Ectodermal cell (in vitro differentiated cells): ENCODE measurements around the gene MAX.

Experiments used
- H3K27ac ChIP-seq: 2 replicates; pipeline ENCODE4 v1.7.0; 2013; ENCODE audit warnings: mild to moderate bottlenecking, low read depth, low read length; ENCODE audit not compliant: insufficient read depth, poor library complexity, severe bottlenecking
- H3K27me3 ChIP-seq: 2 replicates; pipeline ENCODE4 v1.7.0; 2013; ENCODE audit warnings: mild to moderate bottlenecking, low read length; ENCODE audit not compliant: insufficient read depth, control insufficient read depth, poor library complexity, severe bottlenecking
- H3K36me3 ChIP-seq: one replicate; pipeline ENCODE4 v1.7.0; 2013; ENCODE audit warnings: low read length; ENCODE audit not compliant: control insufficient read depth, insufficient read depth
- H3K4me1 ChIP-seq: one replicate; pipeline ENCODE4 v1.7.0; 2013; ENCODE audit warnings: low read length; ENCODE audit not compliant: control insufficient read depth, insufficient read depth
- H3K4me3 ChIP-seq: 2 replicates; pipeline ENCODE4 v1.7.0; 2013; ENCODE audit warnings: low read depth, low read length, control low read depth; ENCODE audit not compliant: insufficient read depth
- H3K9me3 ChIP-seq: 2 replicates; pipeline ENCODE4 v1.7.0; 2013; ENCODE audit warnings: mild to moderate bottlenecking, low read length, moderate library complexity; ENCODE audit not compliant: control insufficient read depth
- WGBS, 2 experiments: methylation state at CpG; one replicate each; pipeline ENCODE4 v1.1.7; 2013; ENCODE audit warnings: missing lambda C conversion rate in 2 of 2; 5-methylcytosine and 5-hydroxymethylcytosine counted together

MAX gene

GRCh38 chr14:65054471-65055085 lies 47.7 kb downstream of the MAX start:
- Histone ChIP-seq H3K4me3 (no peak overlapping the region), H3K27me3 (no peaks in the 10 kb centered on the region), H3K9me3 (no peaks in the 10 kb centered on the region), H3K36me3 (no peaks in the 10 kb centered on the region), H3K27ac (no peak overlapping the region), H3K4me1 (no peaks in the 10 kb centered on the region)
- 92 to 94% methylated on average over 23 of the region's 23 CpGs for WGBS, 2 experiments

DNA sequence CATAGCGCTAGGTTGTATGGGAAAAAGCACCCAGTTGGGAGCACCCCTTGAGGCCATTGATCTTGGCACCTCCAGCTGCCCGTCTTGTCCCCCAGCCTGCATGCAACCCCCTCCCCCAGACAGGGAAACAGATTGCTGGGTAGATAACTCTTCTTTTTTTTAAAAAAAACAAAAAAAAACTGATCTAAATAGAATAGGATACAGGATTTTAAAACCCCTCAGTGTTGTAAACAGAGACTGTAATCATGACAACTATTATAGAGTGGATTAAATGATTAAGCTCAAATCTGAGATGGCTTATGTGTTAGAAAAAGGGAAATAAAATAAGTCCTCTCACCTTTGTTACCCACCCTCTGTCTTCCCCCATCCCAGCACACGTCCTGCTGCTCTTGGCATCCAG lies 48.9 kb downstream of the MAX start:
- Histone ChIP-seq H3K36me3 (no peaks in the 10 kb centered on the region), H3K9me3 (no peaks in the 10 kb centered on the region), H3K4me1 (no peaks in the 10 kb centered on the region), H3K27ac (no peak overlapping the region), H3K4me3 (no peak overlapping the region), H3K27me3 (no peaks in the 10 kb centered on the region)
- 89 to 100% methylated on average over 1 to 3 of the region's 3 CpGs for WGBS, 2 experiments

DNA sequence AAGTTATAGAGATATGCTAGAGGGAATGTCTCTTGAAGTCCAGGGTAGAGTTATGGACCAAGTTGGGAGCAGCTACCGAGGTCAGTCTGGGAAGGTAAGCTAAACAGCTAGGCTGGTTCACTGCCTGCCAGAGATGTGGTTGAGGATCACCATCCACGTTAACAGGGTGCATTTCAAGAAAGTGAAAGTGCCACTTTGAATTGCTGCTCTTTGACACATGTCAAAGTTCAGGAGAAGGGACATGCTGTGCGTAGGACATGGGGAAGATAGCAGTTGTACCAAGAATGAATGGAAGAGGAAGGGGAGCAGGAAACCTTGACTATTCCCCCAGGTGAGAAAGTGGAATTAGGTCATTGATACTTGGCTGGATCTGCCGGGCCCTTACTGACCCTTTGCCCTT lies 49.5 kb downstream of the MAX start:
- WGBS, 2 experiments, result 91 to 95% methylated on average over 4 of the region's 4 CpGs

GRCh38 chr14:65045709-65046108 lies 56.6 kb downstream of the MAX start:
- H3K36me3 ChIP-seq, result peaks cover 11% of the 10 kb centered on the region
- WGBS, 2 experiments, result 93 to 96% methylated on average over 4 of the region's 4 CpGs
- no peaks in the 10 kb centered on the region for H3K9me3 ChIP-seq
- no peaks in the 10 kb centered on the region for H3K27me3 ChIP-seq
- H3K4me1 ChIP-seq, result no peaks in the 10 kb centered on the region
- H3K4me3 ChIP-seq, result no peak overlapping the region
- no peak overlapping the region for H3K27ac ChIP-seq

More for the DNA sequence above, 49.5 kb downstream of the MAX start:
- Histone ChIP-seq H3K4me3 (no peak overlapping the region), H3K27me3 (no peaks in the 10 kb centered on the region), H3K4me1 (no peaks in the 10 kb centered on the region), H3K36me3 (no peaks in the 10 kb centered on the region), H3K9me3 (no peaks in the 10 kb centered on the region), H3K27ac (no peak overlapping the region)

- Histone ChIP-seq H3K36me3 (peaks cover 12% of the 10 kb centered on the region), H3K9me3 (no peaks in the 10 kb centered on the region), H3K4me3 (no peak overlapping the region), H3K27ac (no peak overlapping the region), H3K27me3 (no peaks in the 10 kb centered on the region), H3K4me1 (no peaks in the 10 kb centered on the region)
- 93 to 98% methylated on average over 5 of the region's 5 CpGs for WGBS, 2 experiments
Measured at GRCh38 chr14:65045006-65045405, 57.3 kb downstream of the MAX start.

GRCh38 chr14:65044596-65044959 lies 57.7 kb downstream of the MAX start:
- WGBS, 2 experiments, result 95 to 97% methylated on average over 7 to 9 of the region's 9 CpGs
- Histone ChIP-seq H3K27me3 (no peaks in the 10 kb centered on the region), H3K9me3 (no peaks in the 10 kb centered on the region), H3K27ac (no peak overlapping the region), H3K4me1 (no peaks in the 10 kb centered on the region), H3K4me3 (no peak overlapping the region), H3K36me3 (peaks cover 12% of the 10 kb centered on the region)

DNA sequence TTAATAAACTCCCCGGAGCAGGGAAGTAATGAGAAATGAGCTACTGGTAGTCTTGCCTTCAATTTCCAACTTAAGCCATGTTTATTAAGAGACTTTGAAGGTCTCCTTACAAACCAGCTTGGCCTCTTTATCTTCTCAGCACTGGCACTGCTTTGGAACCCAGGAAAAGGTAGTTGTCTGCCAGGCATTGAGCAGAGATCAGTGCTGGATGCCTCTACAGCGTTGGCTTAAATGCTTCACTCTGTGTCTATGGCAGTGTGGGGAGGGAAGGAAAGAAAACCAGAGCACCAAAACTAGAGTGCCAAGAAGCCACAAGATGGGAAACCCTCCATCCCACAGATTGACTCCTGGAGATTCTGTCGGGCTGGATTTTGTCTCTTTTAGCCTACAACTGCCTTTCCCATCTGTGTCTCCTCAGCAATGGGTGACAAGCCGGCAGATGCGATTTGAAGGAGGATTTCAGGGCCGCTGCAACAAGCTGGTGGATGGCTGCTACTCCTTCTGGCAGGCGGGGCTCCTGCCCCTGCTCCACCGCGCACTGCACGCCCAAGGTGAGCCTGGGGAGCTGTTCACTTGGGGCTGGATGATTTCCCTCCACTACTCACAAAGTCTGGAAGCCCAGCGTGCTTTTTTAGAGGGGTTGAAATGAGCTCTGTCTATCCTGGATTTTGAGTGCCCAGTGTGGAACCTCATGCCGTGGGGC lies 58.3 kb downstream of the MAX start:
- Histone ChIP-seq H3K36me3 (peaks cover 12% of the 10 kb centered on the region), H3K9me3 (no peaks in the 10 kb centered on the region), H3K4me3 (no peak overlapping the region), H3K27me3 (no peaks in the 10 kb centered on the region), H3K27ac (no peak overlapping the region), H3K4me1 (no peaks in the 10 kb centered on the region)
- WGBS, 2 experiments, result 95 to 97% methylated on average over 11 to 12 of the region's 12 CpGs

DNA sequence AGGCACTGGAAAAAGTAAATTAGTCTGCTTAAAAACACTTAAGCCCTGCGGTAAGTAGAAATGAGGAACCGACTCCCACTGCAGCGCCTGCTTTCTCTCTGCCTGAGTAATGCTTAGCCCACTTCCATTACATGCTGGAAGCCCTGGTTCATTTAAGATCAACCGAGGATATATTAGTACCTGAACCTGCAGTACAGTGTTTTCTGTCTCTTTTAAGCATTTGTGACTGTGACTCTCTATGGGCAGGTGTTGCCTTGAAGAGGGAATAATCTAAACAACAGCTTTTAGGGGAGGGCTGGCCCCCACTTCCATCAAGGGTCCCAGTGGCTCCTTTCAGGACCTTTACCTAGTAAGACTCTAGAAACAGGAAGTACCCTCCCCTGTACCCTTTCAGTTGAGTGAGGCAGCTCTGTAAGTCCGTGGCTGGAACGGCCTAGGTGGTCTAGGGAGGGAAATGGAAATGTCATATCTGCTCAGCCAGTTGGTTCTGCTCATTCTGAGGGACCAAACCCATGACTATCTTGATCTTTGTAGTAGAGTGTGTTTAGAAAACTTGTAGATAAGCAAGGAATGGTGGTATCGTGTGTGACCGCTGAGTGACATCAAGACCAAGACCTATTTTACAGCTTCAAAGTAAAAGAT lies 59.5 kb downstream of the MAX start:
- H3K9me3 ChIP-seq, result no peaks in the 10 kb centered on the region
- 81 to 84% methylated on average over 8 of the region's 8 CpGs for WGBS, 2 experiments
- peaks cover 12% of the 10 kb centered on the region for H3K36me3 ChIP-seq
- no peaks in the 10 kb centered on the region for H3K27me3 ChIP-seq
- no peak overlapping the region for H3K27ac ChIP-seq
- no peaks in the 10 kb centered on the region for H3K4me1 ChIP-seq
- H3K4me3 ChIP-seq, result no peak overlapping the region

- H3K27me3 ChIP-seq, result no peaks in the 10 kb centered on the region
- no peak overlapping the region for H3K4me3 ChIP-seq
- H3K36me3 ChIP-seq, result peaks cover 12% of the 10 kb centered on the region
- 95 to 96% methylated on average over 3 of the region's 3 CpGs for WGBS, 2 experiments
- H3K9me3 ChIP-seq, result no peaks in the 10 kb centered on the region
- no peaks in the 10 kb centered on the region for H3K4me1 ChIP-seq
- H3K27ac ChIP-seq, result no peak overlapping the region
Measured at GRCh38 chr14:65042296-65042695, 60.0 kb downstream of the MAX start.

- 95 to 96% methylated on average over 7 of the region's 7 CpGs for WGBS, 2 experiments
- Histone ChIP-seq H3K9me3 (no peaks in the 10 kb centered on the region), H3K4me1 (no peaks in the 10 kb centered on the region), H3K27ac (no peak overlapping the region), H3K27me3 (no peaks in the 10 kb centered on the region), H3K36me3 (peaks cover 12% of the 10 kb centered on the region), H3K4me3 (no peak overlapping the region)
Measured at GRCh38 chr14:65041434-65041915, 60.8 kb downstream of the MAX start.
